Stimulated activated CD4-positive, alpha-beta T cell treated with anti-CD3 and anti-CD28 coated beads, Interleukin-12 subunit alpha, Interleukin-12 subunit beta, amount 100 ng/mL, for 4 hours (primary cell): ENCODE data around the gene MAP1S.

Experiments used
- DNase-seq: peaks from one replicate; pipeline ENCODE4 v3.0.0-alpha.2; 2020

MAP1S gene

DNA sequence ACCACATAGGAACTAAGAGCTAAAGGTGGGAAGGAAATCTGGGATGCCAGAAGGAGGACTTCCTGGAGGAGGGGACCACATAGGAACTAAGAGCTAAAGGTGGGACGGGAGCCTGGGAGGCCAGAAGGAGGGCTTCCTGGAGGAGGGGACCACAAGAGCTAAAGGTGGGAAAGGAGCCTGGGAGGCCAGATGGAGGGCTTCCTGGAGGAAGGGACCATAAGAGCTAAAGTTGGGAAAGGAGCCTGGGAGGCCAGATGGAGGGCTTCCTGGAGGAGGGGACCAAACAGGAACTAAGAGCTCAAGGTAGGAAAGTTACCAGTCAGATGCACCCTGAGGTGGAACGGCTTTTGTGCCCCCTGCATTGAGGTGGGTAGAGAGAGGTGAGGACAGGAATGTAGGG, 22.2 kb downstream of the MAP1S start:
- DNase-seq = no peak

DNA sequence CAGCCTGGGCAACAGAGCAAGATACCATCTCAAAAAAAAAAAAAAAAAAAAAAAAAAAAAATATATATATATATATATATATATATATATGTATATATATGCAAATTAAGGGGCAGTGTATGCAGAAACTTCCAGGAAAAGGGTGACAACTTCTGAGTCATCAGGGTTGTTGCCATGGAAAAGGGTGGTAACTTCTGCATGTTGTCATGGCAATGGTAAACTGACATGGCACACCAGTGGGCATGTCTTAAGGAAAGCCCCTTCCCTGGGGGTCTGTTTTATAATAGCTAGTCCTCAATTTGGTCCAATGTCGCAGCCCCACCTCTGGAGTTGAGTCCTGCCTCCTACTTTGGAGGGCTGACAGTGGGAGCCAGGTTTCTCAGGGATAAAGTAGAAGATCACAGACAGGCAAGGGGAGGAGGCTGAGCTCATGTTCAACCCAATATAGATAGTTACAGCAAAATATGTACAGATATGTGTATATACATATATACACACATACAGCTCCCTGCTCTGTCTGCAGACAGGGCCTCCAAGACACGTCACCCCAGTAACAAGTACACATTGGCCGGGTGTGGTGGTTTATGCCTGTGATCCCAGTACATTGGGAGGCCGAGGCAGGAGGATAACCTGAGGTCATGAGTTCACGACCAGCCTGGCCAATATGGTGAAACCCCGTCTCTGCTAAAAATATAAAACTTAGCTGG, 24.7 kb downstream of the MAP1S start:
- DNase-seq = no peak

GRCh38 chr19:17747205-17748098, 28.2 kb downstream of the MAP1S start:
- DNase-seq = peak; percentile 92

DNA sequence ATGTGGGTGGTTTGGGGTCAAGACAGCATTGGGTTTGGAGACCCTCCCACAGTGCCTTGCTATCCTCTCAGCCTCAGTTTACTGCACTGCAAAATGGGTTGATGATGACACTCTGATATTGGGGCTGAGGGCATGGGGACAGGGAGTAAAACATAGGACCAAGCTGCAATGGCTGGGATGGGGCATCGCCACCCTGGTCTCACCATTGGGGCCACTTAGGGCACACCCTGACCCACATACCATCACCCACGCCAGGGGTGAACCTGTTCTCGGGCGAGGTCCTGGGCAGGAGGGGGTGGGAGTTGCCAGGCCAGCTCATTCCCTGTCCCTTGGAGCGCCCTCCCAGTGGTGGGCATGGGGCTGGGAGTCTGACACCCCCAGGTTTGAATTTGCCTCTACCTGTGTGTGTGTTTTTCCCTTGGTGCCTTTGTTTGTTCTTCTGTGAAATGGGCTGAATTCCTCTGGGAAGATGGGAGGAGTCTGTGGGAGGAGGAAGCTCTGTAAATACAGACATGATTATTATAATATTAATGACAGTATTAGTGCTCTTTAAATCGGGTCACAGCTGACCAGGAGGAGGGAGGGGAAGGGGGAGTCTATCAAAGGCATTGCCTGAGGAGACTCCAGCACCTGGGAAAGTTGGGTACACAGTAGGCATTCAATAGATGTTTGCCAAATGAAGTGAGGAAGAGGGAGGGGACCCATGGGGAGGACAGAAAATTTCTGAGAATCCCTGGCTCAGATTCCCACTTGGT, 29.8 kb downstream of the MAP1S start:
- DNase-seq = no peak

GRCh38 chr19:17749912-17750317, 30.6 kb downstream of the MAP1S start:
- DNase-seq = no peak

DNA sequence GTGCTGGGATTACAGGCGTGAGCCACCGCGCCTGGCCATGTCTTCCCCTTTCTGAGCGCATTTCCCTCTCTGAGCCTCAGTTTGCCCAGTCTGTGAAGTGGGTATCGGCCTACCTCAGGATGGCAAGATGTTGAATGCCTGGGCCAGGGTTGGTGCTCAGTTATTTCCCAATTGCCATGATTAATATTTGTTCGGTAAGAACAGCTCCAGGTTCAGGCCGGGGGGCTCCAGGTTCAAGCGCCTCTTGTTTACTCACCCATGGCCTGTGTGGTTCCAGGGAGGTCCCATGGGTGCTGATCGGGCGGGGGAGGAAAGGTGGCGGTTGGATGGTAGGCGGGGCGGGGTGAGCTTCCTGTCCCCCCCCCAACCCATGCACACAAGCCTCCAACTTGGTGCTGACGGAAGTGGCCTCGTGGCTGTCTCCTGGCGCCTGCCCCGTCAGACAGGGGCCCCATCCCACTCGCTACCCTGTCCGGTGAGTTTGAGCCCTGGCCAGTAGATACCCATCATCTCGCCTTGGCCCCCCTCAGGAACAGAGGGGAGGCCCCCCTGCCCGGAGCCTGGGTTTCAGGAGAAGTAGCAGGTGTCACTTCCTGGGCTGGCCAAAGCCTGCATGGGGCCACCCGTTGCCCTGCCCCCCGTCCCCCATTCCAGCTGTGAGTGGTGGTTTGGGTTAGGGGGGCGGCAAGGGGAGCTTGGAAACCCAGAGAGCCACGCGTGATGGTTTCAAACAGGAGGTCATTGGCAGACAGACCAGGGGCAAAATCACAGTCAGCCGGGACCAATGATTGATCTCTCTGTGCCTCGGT, 32.0 kb downstream of the MAP1S start, which contains the start of gene FCHO1:
FCHO1 (plus strand) TSS at position 375 of the 809 bp plus-strand sequence. CDS start 3,688 bp downstream, outside the sequence.
- DNase-seq = peak; percentile 78

- DNase-seq = no peak
Observed at GRCh38 chr19:17751912-17752273, 32.6 kb downstream of the MAP1S start.

DNA sequence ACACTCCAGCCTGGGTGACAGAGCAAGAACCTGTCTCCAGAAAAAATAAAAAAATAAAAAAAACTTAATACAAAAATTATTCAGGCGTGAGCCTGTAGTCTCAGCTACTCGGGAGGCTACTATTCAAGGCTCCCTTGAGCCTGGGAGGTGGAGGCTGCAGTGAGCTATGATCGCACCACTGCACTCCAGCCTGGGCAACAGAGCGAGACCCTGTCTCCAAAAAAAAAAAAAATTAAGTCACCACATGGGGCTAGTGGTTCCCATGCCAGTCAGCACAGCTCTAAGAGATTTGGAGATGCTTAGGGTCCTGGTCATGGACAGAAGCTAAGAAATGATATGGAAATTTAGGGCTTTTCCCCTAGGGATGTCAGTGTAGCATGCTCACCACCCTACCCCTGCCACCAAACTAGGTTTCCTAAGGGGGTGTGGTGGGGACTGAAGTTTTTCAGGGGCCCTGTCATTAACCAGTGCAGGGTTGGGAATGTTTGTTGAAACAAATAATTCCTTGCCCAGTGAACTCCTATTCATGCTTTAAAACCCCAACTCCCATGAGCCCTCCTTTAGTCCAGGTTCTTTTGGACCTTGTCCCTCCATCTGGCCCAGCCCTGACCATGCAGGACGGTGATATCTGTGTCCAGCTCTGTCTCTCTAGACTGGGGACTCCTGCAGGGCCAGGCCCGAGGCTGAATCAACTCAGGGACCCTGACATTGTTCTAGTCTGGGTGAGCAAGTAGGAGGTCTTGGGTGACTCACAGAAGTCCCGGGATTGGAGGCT, 33.8 kb downstream of the MAP1S start:
- DNase-seq = no peak

GRCh38 chr19:17753976-17754375, 34.7 kb downstream of the MAP1S start:
- no peak for DNase-seq

DNA sequence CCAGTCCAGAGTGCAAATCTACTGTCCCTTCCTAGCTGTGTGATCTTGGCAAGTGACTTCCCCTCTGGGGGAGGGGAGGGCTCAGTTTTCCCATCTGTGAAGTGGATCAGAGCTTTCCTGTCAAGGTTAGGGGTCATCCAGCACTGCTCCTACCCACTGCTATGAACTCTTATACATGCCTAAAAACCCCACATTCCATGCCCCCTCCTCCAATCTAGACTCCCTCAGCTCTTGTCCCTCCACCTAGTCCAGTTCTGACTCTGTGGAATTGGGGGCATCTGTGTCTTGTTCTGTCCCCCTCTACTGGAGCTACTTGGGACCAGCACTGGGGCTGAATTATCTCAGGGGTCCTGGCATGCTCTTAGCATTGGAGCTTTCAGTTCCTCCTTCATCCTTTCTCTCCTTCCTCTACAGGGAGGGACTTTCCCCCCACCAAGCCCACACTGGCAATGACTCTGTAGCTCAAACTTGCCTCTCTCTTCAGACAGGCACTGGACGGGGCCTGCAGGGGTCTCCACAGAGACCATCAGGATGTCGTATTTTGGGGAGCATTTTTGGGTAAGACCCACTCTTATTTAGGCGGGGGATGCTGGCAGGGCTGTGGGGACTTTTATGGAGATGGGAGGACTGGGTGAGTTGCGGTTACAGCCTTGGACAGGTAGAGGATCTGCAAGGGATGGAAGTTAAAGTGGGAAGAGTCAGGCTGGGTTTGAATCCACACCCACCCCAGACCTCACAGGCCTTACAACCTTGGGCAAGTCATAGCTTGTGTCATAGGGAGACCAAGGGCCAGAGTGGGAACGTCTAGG, 35.6 kb downstream of the MAP1S start:
- no peak for DNase-seq

DNA sequence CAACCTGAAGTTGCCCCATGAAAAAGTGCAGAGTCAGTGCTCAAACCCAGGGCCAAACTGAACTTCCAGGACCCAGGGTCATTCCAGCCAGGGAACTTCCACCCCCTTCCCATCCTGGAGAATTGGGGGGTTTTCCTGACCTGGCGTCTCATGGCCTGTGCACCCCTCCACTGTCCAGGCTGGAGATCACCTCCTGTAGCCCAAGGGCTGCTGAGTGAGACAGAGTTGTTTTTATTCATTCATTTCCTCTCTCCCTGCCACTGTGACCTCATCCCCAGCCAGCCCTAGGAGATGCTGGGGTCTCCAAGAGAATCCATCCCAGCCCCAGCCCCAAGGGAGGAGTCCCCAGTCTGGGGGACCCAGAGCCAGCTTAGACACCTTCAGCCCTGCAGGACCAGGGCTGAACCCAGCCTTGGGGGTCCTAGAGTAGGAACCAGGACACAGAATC, 36.2 kb downstream of the MAP1S start:
- DNase-seq = no peak

DNA sequence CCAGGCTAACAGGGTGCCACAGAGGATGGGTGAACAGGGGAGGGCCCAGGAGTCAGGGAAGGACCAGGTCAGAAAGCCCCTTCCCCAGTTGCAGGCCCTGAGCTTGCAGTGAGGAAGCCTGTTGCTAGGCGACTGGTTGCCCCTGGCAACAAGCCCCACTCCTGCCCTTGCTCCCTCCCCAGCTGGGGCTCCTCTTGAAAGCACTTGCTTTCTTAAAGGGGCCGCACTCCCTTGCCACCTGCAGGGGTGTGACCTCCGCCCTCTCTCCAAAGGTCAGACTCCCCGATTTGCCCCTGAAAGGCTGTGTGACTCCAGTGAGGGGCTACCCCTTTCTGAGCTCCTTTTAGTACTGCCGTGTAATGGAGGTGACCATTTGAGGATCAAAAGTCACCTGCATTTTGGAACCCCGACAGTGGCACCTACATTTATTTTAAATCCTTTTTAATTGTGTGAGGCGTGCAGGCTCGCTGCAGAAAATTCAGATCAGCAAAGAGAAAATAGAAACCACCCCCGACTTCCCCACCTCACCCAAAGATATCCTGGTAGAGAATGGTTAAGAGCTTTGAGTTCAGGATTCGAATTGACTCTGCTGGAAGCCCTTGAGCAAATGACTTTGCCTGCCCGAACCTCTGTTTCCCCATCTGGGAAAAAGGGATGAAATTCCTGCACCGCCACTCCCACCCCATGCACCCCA, 36.8 kb downstream of the MAP1S start:
- DNase-seq = peak; percentile 28

DNA sequence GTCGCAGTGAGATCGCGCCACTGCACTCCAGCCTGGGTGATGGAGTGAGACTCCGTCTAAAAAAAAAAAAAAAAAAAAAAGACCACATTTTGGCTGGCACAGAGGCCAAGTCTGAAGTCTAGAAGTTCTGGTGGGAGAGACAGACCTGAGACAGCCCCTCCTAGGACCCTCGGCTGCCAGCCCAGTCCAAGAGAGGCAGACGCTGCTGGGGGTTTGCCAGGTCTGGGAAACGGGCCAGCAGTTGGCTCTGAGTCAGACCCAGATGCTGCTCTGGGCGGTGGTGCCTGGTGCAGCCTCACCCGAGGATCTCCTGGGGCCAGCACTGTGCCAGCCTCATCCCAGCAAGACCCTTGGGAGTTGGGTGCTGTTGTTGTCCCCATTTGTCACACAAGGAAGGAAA, 37.8 kb downstream of the MAP1S start:
- DNase-seq = no peak

DNA sequence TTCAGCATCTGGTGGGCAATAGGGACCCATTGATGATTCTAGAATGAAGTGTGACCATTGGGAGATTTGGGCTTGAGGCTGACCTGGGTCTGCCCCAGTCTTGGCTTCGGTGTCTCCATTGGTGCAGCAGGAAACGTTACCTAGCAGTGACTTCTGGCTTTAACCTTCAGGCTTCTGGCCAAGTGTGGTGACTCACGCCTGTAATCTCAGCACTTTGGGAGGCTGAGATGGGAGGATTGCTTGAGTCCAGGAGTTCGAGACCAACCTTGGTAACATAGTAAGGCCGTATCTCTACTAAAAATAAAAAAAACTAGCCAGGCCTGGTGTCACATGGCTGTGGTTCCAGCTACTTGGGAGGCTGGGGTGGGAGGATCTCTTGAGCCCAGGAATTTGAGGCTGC, 39.2 kb downstream of the MAP1S start:
- DNase-seq = no peak

- no peak for DNase-seq
Observed at GRCh38 chr19:17761148-17761547, 41.9 kb downstream of the MAP1S start.

- DNase-seq = no peak
Observed at GRCh38 chr19:17762505-17763229, 43.4 kb downstream of the MAP1S start.

DNA sequence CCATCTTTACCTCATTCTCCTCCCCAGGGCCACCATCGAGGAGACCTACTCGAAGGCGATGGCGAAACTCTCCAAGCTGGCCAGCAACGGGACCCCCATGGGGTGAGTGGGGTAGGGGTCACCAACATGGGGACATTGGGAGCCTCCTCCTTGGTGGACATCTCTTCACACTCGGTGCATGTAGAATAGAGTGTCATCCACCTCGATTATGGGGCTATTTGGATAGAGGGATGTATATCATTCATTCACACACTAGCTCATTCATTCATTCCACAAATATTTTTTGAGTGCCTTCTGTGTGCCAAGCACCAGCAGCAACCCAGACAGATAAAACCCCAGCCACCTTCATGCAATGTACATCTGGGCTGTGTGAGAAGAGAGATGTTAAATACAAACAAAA, 45.1 kb downstream of the MAP1S start:
- DNase-seq = no peak

- DNase-seq = no peak
Observed at GRCh38 chr19:17765069-17765618, 45.9 kb downstream of the MAP1S start.

- DNase-seq = no peak
Observed at GRCh38 chr19:17766543-17767131, 47.4 kb downstream of the MAP1S start.
